Measurements from ENCODE around the gene CPNE9.
A peak's percentile ranks its signal among the peaks of the same experiment; 100 is the strongest.
"Not testable (repeated sequence)": the region's sequence is repeated elsewhere in the genome, so short reads cannot be mapped to it uniquely, and the experiment has no call there.

CPNE9 gene

GRCh38 chr3:9749645-9750555, 46.3 kb downstream of the CPNE9 start, which contains the start of gene OGG1:
Gene OGG1 (plus strand): TSS chr3:9749952. CDS start chr3:9750287, 335 bp downstream.
- DNase-seq = peak; percentile 97

DNA sequence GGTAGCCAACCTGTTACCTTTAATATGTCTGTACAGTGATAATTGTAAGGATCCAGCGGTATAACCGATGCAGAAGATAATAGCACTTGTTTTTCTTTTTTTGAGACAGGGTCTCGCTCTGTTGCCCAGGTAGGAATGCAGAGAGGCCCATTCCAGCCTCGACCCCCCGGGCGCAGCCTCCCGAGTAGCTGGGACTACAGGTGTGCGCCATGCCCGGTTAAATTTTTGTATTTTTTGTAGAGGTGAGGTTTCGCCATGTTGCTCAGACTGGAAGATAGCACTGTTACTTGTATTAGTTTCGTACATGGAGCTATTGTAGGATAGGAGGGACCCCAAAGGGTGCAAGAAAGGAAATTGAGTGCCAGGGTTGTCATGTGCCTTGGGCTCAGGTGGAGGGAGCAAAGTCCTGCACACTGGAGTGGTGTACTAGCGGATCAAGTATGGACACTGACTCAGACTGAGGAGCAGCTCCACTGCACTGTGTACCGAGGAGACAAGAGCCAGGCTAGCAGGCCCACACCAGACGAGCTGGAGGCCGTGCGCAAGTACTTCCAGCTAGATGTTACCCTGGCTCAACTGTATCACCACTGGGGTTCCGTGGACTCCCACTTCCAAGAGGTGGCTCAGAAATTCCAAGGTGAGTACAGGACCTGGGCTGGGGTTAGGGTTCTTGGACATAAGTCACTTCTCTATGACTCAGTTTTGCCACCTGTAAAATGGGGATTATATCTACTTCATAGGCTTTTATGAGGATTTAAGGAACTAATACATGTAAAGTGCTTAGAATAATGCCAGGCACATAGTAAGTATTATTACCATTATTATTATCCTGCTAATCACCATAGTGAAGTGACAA, 47.2 kb downstream of the CPNE9 start:
- DNase-seq = peak in 1 of 2 experiments; percentile 16

DNA sequence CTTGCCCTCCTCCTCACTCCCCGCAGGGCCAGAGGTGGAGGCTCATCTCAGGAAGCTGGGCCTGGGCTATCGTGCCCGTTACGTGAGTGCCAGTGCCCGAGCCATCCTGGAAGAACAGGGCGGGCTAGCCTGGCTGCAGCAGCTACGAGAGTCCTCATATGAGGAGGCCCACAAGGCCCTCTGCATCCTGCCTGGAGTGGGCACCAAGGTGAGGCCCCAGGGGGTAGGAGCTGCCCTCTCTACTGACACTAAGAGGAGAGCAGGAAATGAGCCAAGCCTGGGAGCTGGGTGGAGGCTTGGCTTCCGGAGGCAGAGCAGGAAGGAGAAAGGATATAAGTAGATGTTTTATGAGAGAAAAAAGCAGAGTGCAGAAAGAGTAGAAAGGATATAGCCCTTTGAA, 51.0 kb downstream of the CPNE9 start:
- DNase-seq = no peak

GRCh38 chr3:9757427-9757826, 53.8 kb downstream of the CPNE9 start:
- no peak for DNase-seq

GRCh38 chr3:9760779-9761505, 57.3 kb downstream of the CPNE9 start:
- no peak for DNase-seq

DNA sequence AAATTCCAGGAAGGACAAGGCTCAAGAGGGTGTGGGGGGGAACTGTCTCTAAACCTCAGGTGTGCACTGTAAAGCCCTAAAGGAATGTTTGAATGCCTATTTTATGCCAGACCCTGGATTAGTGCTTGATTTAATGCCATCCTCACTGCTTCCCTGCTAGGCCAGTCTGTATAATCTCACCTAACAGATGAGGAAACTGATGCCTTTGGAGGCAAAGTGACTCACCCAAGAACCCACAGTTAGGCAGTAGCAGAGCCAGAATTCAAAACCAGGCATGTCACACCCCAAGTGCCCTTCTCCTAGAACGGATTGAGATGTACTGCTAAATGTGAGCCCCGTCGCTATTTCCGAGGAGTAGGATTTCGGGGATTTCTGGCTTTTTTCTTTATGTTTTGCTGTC, 58.3 kb downstream of the CPNE9 start:
- no peak for DNase-seq

GRCh38 chr3:9762871-9763270, 59.2 kb downstream of the CPNE9 start:
- no peak for DNase-seq

DNA sequence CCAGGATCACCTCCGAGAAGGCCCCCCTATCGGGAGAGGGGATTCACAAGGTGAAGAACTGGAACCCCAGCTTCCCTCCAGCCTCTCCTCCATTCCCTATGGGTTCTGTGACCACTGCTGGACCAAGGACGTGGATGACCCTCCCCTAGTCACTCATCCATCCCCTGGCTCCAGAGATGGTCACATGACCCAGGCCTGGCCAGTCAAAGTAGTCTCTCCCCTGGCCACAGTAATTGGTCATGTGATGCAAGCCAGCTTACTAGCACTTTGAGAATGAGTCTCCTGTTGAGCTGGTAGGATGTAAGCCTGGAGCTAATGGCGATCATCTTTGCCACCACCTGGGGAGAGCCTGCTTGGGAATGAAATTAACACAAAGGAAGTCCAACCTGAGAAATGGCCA, 62.2 kb downstream of the CPNE9 start:
- DNase-seq = no peak

DNA sequence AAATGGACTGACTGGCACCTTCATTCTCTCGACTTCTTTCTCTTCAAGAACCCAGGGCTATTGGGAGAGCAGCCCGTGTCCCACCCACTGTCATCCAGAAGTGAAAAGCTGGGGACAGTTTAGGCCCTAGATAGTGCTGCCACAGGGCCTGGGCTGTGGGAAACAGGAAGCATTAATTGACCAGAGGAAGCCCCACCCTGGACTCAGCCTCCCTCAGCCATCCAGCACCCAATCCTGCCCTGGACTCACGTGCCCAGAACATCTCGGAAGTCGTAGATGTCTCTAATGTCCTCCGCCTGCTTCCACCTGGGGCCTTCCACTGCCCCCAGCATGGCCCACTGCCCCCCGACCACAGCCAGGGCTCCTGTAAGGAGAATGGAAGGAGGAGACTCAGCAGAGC, 63.8 kb downstream of the CPNE9 start:
- DNase-seq = no peak

DNA sequence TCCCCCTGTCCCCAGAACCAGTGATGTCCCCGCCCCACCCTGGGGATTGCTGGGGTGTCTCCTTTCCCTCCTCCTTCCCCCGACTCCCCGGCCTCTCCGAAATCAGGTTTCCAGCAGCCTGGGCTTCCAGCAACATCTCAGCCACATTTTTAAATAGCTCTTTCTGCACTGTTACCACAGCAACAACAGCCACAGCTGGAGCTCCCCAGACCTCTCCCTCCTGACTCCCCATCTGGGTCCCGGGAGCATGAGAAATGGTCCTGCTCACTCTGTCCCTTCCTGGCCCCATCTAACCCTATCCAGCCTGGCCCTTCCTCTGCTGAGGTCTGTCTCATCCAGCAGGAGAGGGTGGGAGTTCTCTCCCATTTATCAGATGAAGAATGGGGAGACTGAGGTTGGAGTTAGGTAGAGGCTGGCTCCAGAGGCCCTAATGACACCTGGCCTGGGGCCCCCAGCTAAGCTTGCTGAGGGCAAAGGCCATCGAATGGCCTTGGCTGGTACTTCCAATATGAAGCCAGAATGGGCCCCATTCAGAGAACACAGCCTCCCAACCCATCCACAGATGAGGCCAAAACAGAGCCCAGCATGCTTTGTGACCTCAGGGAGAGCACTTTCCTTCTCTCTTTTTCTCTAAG, 64.6 kb downstream of the CPNE9 start:
- no peak for DNase-seq

DNA sequence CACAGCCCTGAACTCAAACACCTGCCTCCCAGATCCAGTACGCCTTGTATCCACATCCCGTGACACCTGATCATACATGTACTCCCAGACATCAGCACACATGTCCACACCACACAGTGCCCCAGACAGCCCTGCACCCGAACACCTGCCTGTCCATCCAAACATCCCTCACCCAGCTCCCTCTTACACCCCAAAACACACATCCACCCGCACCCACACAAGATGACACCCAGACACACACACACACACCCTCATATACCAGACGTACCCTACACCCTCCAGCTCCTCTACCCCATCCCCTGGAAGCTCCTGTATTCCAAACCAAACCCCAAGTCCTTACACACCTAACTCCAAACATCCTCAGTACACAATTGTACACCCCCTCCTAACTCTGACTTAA, 65.4 kb downstream of the CPNE9 start:
- no peak for DNase-seq

- peak; percentile 35 to 74 for DNase-seq
Measured at GRCh38 chr3:9769426-9770275, 66.0 kb downstream of the CPNE9 start, which contains the start of gene CAMK1. Gene CAMK1 (minus strand): TSS chr3:9769947. CDS start chr3:9767749, 2,198 bp downstream.

GRCh38 chr3:9770276-9770812, 66.7 kb downstream of the CPNE9 start:
- no peak for DNase-seq

DNA sequence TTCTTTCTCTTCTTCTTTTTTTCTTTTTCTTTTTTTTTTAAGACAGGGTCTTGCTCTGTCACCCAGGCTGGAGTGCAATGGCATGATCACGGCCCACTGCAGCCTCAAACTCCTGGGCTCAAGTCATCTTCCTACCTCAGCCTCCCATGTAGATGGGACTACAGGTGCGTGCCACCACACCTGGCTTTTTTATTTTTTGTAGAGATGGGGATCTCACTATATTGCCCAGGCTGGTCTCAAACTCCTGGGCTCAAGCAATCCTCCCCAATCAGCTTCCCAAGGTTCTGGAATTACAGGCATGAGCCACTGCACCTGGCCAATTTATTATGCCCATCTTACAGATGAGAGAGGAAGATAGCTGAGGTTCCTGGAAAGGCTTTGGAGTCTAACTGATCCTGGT, 67.4 kb downstream of the CPNE9 start:
- not testable (repeated sequence) for DNase-seq

DNA sequence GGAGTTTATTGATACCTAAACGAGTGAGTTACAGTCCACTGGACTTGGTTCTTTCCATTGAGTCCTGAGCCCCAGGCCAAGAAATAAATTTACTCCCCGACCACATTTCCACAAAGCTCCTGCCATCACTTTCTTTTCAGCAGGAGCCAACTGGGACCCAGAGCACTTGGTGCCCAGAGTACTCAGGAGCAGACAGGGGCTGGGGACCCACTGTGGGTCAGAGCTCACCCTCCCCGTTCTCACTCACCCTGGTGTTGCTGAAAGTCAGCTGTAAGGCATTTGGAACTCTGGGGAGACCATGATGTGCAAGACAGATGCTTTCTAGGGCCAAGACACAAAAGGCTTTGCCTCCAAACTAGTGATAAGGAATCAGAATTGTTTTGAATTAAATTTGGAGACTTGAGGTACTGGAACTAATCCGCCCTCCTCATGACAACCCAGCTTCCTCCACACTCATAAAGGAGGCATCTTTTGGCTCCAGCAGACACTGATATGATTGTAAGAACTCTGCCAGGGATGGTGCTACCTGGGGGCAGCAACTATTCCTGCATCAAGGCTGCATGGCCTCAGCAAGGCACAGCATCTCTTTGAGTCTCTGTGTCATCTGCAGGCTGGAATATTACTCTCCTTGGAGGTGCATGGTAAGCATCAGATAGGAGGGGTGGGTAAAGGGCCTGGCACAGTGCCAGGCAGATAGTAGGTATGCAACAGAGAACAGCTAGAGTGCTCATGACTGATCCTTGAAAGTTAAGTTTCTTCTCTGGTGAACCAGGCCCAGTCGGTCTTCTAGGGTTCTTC, 73.5 kb downstream of the CPNE9 start:
- no peak for DNase-seq

DNA sequence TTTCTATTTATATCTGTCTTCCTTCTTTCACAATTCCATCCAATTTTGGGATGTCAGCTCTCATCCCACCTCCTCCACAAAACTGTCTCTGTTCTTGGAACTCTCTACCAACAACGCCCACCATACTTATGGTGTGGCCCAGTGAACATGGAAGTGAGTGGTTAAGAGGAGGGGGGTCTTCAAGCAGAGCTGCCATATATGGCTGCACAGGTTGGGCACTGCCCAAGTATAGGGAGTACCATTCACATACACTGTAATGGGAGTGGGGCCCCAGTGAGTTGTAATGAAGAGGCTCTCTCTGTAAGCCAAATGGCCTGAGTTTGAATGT, 74.0 kb downstream of the CPNE9 start:
- DNase-seq = no peak

GRCh38 chr3:9778143-9779074, 74.8 kb downstream of the CPNE9 start:
- DNase-seq = no peak

DNA sequence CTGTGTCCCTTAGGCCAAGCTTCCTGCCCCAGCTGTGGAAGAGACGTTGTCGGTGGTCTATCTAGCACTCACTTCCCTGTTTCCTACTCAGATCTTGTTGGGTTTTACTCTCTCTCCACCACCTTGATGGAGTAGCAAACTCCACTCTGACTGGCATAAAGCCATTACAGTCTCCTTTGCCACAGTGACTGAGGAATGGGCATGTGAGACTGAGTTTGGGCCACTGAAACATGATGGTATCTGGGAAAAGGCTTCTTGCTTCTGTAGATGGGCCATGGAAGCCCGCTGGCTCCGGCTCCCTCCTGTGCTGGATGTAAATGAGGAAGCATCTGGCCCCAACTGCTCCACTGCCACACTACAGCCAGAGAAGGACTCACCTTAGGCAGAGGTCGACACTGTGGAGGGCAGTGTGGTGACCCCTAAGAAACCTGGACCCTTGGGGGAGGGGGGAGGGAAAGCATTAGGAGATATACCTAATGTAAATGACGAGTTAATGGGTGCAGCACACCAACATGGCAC, 75.5 kb downstream of the CPNE9 start:
- DNase-seq = no peak
